ENCODE results near the gene CHERP.

DNA sequence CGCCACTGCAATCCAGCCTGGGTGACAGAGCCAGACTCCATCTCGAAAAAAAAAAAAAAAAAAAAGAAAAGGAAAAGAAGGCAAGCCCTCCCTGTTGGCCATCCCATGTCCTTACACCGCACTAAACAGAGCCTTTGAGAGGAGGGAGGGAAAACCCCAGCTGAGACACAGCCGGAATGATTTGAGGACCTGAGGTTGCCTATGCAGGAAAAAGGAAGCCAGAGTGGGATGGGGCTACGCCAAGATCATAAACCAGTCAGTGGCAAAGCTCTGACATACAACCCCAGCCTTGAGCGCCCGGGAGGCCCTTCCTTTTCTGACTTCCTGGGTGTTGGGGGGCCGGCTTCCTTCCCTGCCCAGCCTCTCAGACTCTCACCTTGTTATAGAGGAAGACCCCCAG lies 12.5 kb upstream of the CHERP start:
- TF ChIP-seq, protein P1, sequence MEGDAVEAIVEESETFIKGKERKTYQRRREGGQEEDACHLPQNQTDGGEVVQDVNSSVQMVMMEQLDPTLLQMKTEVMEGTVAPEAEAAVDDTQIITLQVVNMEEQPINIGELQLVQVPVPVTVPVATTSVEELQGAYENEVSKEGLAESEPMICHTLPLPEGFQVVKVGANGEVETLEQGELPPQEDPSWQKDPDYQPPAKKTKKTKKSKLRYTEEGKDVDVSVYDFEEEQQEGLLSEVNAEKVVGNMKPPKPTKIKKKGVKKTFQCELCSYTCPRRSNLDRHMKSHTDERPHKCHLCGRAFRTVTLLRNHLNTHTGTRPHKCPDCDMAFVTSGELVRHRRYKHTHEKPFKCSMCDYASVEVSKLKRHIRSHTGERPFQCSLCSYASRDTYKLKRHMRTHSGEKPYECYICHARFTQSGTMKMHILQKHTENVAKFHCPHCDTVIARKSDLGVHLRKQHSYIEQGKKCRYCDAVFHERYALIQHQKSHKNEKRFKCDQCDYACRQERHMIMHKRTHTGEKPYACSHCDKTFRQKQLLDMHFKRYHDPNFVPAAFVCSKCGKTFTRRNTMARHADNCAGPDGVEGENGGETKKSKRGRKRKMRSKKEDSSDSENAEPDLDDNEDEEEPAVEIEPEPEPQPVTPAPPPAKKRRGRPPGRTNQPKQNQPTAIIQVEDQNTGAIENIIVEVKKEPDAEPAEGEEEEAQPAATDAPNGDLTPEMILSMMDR (conservative IDR thresholded peaks at IDR 0.05; ENCODE audit: low read depth in 2 of 2): no peak
- TF ChIP-seq EZH2 (IDR thresholded peaks at IDR 0.05; ENCODE audit: low read depth, unreplicated experiment) (no peak), POLR2AphosphoS5 (IDR thresholded peaks at IDR 0.05; ENCODE audit: low read depth) (no peak), EZH2phosphoT487 (IDR thresholded peaks at IDR 0.05; ENCODE audit: unreplicated experiment) (no peak), JUNB (IDR thresholded peaks at IDR 0.05; ENCODE audit: unreplicated experiment) (no peak), CREB1 (CRISPR knock-in tag; IDR thresholded peaks at IDR 0.05; ENCODE audit: low read depth) (no peak)

All from GM23338 (cell line).